GM21576 (cell line): ENCODE results near the gene LACC1.

Experiments used
- ATAC-seq: cut with Tn5 transposase; IDR thresholded peaks from one replicate; pipeline ENCODE4 v1.9.1; 2021; ENCODE audit warnings: mild to moderate bottlenecking, moderate library complexity; ENCODE audit not compliant: unreplicated experiment

Gene LACC1

DNA sequence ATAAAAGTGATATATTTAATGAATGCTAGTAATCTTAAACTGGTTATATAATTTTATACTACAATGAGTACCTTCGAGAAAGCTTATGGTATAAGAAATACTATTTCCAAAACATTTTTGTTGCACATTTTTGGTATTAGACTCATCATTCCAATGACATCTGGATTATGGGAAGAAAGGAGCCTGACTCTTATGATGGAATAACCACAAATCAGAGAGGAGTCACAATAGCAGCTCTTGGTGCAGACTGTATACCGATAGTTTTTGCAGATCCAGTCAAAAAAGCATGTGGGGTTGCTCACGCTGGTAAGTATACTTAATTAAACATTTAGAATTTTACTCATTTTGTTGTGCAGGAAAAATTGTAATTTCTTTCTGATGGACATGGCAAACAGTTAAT is 3.9 kb downstream of the LACC1 start:
- ATAC-seq: no peak

DNA sequence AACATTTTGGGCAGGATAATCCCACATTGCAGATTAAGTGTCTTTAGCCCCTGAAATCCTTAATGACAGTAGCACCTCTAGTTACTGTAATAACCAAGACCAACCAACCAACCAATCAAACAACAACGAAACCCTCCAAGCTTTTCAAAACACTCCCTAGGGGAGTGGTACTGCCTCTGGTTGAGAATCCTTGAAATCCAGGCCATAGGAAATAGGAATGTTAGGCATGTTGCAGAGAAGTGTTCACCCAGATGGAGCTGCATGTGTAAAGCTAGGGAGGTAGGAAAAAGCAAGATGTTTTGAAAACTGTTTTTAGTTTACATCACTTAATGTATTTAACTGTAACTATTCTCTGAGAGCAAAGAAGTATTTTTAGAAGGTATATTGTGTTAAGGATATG is 4.5 kb downstream of the LACC1 start:
- no peak for ATAC-seq

DNA sequence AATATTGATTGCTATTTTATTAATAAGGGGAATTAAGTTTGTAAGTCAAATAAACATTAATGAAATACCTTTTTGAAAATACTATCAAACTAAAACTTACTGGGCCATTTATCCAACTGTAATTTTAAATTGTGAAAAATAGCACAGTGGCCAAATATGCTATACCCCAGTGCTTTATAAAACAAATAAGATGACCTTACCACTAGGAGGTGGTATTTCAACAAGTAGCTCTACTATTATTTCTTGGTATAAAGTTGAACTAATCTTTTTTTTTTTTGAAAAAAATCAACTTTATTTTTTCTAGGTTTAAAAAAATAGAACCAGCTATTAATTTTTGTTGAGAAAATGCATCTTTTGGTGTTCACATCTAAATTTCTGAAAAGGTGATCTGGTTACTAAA is 14.7 kb downstream of the LACC1 start:
- no peak for ATAC-seq

DNA sequence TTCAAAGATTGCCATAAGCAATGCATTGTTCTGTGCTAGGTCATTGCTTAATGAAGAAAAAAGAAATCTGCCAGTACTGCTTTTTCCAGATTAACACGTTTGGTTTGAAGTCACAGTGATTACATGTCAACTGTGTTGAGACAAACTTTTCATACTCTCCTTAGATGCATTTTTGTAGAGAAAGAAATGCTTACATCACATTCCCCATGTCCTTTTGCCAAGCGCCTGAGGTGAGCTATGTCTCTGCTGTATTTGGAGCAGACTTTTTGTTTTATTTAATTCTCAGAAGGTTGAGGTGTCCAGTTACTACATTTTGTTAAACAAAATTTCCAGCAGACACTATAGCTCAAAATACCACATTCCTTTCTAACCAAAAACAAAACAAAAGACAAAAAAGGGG is 16.2 kb downstream of the LACC1 start:
- no peak for ATAC-seq

DNA sequence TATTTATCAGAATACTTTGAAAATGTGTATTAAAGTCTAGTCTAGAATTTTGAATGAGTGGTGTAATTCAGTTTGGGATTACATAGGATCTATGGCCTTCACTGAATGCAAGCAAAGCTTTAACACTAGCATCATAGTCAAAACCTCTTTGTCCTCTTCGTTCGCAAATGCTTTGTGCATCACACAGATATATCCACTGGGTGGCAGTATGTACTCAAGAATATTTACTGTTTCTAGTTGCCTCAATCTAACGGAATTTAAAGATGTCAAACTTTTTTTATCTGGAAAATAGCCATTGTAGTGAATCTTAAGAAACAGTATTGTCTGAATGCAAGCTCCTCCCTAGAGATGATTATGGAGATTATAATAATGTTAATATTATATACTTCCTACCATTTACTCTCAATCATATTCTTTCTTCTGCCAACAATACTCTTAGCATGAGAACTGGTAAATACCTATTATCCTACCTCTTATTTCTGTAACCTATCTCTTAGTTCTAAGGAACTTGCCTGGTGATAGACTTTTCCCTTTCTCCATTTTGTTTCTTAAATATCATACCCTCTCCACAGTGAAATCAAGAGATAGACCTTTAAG is 25.8 kb downstream of the LACC1 start:
- peak; percentile 59 for ATAC-seq

DNA sequence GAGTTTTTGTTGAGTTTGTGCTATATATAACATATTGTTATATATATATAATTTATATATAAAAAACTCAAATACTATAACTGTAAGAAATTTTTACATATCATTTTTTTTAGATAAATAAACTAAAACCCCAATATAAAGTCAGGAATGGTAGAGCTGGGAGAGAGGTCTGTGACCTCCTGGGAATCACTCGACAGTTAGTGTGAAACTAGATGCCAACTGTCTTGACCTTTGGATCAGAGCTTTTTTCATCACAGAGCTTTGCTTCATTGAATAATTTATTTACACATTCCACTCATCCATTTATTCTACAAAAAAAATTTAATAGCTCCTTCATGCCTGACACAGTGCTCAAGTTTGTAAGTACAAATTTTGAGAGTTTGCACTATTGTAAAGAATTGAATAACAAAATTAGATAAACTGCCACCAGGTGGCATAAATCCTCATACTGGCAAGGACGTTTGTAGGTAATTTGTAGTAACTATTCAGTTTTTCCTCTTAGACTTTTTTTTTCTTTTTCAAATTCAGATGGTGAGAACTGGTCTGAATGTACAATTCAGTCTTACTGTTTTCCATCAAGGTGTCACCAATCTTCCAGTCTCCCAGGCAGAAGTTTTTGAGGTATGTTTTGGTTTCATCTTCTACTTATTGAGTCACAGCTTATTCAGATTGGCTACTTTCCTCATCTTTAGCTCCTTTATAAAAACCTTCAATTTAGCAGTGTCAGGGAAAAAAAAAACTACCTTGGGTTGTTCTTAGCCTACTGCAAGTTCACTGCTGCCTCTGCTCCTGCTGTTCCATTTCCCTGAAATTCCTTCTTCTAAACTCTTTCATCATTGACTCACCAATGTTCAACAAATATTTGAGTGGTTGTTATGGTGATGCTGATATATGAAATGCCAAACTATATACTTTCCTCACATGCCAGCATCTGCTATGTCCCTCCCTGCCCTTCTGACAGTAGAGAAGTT is 28.7 kb downstream of the LACC1 start:
- no peak for ATAC-seq

DNA sequence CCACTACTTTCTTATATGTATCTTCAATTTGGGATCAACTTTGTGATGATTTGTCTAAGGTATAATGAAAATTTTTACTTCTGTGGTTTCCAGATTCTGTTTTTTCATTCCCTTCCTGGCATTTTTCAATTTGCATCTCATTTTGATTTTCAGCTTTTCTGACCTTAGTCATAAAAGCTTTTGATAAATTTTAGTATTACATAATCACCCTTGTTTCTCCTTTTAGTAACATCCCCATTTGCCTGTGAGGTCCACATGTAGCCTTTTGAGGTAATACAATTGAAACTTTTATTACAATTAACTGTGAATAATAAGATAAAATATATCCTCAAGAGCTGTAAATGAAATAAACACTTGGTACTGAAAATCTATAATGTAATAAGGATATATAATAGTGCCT is 31.2 kb downstream of the LACC1 start:
- ATAC-seq: no peak

DNA sequence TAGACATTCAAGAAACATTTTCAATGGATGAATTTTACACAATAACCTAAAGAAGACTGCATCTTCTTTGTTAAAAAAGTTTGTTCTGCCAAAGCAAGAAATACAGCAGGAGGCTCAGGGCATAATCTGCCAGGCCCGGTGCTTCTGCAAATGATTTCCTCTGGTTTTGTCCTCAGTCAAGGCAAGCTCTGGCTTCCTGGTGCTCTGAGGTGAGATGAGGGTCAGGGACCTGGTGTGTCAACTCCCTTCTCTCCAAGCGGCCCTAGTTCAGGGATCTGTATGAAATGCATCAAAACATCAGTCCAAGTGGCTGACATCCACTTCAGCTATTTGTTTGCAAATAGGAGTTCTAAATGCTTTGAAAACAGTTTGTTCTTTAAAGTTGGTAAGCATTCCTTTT is 31.6 kb downstream of the LACC1 start:
- no peak for ATAC-seq

DNA sequence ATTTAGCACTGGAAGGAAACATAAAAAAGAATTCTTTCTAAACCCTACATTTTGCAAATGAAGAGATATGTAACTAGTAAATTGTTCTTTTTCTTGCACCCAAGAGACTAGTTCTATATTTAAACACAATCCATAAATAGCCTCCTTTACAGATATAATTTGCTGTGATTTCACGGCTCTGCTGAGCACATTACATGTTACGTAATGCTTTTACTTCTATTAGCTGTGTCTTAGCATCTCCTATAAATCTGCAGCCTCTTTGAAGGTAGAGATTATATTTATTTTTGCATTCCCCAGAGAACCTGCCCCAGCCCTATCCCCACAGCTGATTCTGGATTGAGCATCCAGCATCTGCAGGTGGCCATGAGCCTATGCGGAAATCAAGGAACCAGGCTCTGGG is 32.2 kb downstream of the LACC1 start:
- no peak for ATAC-seq

DNA sequence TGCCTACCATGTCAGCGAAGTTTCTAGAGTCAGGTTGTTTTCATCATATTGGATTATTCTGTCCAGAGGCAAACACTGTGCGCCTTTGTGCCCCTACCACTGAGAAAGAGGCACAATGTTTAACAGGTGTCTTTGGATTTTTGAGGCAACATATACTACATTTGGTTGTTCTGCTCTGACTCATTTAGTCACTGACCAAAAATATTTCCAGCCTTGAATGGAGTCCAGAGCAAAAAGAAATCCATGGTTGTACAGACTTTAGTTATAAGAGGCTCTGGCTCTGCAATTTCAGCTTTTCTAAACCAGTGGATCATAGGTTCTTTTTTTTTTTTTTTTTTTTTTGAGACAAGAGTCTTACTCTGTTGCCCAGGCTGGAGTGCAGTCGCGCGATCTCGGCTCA is 35.7 kb downstream of the LACC1 start:
- ATAC-seq: no peak

DNA sequence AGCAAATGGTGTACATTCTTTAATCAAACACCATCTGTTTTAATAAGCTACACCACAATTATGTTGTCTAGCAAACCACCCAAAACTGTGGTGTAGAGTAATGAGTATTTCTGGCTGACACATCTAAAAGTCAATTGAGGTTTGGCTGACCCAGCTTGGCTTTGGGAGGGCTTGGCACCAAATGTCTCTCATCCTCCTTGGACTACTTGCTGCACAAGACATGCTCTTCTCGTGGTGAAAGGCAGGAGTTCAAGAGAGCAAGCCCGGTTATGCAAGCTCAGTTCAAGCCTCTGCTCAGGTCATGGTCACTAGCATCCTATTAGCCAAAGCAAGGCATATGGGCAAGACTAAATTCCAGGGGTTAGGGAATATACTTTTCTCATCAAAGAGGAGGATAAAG is 37.1 kb downstream of the LACC1 start:
- ATAC-seq: no peak

DNA sequence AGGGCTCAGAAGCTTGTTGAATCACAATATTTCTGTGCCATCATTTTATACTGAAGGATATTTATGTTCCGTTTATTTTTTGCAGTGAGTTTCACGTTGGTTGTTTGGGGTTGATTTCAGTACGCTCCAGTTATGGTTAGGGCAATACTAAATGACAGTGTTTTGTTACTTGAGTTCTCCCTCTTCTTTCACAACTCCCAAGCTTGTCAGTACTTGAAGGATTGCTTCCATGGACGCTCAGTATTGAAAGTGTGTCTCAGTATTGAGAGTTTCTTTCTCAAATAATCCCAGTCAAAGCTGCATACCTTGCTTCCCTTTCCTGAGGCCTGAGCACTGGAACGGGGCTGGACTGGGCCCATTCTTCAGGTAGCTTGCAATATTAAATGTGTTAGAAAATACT is 38.9 kb downstream of the LACC1 start:
- ATAC-seq: no peak

DNA sequence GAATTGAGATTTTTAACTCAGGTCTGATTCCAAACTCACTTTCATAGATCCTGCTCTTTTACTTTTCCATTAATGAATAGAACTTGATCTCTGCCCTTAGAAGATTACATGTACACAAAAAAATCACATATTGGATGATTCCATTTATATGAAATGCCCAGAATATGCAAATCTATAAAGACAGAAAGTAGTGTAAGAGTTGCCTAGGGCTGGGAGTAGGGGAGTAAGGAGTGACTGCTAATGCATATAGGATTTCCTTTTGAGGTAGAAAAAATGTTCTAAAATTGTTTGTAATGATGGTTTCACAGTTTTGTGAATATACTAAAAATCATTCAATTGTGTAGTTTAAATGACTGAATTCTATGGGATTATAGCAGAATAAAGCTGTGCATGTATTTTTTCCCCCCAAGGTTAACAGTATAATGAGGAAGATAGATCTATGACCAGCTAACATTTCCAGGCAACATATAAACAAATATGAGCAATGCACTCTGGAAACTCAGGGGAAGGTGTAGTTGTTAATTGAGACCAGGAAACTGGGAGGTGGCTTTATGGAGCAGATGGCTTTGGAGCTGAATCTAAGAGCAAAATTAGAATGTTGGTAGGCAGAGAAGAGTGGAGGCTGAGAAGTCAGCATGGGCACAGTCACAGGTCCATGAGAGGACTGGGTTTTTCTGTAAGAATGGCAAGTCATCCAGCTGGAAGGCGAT is 41.4 kb downstream of the LACC1 start:
- no peak for ATAC-seq

DNA sequence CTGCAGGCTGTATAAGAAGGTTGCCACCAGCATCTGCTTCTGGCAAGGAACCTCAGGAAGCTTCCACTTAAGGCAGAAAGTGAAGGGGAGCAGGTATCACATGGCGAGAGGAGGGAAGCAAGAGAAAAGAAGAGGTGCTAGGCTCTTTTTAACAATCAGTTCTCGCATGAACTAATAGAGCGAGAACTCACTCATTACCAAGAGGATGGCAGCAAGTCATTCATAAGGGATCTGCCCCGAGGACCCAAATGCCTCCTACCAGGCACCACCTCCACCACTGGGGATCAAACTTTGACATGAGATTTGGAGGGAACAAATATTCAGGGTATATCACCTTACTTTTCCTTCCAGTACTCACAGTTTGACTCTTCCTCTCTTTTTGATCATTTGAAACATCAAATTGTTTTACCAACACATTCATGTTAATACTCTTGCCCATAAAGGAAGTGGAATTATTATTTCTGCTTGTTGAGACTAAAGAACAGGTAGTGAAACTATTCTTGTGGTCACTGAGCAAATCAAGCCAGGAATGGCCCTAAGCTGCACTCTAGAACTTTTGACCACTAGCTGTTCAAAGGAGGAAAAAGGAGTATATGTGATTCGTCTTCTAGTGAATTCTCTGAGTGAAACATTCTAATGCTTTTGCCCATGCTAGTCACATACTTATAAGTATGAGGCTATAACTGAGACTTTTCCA is 45.0 kb downstream of the LACC1 start:
- peak; percentile 68 for ATAC-seq

DNA sequence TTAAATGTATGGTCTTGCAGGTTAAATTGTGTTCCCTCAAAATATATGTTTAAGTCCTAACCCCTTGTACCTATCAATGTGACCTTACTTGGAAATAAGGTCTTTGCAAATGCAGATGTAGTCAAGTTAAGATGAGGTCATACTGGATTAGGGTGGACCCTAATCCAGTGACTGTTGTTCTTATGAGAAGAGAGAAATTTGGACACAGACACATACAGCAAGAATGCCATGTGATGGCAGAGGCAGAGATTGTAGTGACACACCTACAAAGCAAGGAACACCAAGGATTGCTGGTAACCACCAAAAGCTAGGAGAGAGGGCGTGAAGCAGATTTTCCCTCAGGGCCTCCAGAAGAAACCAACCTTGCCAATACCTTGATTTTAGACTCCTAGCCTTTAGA is 50.2 kb downstream of the LACC1 start:
- no peak for ATAC-seq

DNA sequence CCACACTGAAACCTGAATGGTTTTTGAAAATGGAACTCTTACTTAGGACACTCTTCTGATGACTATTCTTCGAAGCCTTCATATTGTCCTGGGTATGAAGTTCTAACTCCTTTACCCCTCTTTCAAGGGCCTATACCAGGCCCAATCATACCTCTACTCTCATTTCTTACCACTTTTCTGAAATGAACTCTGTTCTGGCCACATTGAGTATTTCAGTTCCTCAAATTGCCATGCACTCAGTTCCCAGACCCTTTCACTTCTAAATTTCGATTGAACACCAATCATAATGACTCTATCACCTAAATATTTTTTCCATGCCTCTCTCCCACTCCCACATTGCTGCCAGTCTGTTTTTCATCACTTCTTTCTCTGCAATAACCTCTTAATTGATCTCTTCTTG is 53.7 kb downstream of the LACC1 start:
- ATAC-seq: peak; percentile 100

DNA sequence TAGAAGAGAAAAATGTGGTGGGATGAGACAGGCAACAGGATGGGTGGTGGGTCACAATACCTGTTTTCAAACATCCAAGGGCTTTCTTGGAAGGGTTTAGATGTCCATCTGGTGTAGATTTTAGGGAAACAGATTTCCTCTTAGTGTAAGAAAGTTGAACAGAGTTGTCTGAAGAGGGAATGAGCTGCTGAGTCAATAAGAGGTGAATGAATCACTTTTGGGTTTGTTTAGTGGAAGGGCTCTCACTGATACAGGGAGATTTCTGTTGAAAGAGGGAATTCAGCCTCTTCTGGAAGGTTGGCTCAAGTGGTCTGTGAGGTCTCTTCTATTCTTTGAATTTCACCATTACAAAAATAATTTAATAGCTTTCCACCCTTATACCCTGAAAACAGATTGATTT is 54.6 kb downstream of the LACC1 start:
- ATAC-seq: no peak

DNA sequence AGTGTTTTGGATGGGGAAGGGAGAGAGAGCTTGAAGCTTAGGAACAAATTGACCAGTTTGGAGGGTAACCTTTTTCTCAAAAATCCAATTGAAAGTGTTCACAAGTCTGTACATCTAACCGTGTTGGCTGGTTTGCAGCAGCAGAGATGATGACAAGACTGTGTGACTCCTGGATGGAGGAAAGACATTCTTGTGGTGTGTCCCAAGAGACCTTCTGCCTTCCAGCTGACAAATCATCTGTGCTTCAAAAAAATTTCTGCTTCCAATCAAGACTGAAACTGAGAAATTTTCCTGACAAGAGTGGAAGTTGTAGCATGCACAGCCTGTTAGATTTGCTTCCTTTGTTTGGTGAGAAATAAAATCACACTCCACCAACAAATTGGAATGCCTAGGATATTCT is 56.2 kb downstream of the LACC1 start:
- no peak for ATAC-seq

DNA sequence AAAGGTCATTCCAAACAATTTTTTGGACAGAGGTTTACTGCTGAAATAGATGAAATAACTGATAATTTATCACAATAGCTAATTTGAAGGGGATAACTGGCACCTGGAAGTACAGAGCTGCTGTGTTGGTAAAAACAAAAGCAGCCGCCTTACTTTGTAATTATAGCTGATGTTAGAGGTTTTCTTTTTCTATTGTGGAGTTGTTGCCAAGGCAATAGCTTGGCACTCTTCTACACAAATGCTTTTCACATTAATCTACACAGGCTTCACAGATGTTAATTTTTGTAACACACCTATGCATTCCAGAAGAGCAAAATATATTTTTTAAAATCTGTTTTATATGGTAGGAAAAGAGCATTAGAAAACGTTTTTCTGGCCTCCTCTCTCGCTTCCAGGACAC is 56.9 kb downstream of the LACC1 start:
- ATAC-seq: no peak

DNA sequence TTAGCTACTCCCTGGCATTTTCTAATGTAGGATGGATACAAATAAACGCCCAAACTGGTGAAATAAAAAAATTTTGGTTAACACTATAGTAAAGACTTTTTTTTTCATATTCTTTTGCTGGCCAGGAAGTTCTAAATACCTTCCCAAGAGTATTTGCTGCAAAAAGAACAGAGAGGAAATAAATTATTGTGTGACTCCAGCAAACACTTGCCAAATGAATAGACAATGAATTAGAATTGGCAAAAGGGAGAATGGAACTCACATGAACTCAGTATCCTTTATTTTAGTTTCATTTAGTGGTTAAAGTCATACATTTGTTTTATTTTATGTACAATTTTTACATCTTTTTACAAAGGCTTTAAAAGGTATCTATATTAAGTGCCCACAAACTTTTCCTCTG is 58.1 kb downstream of the LACC1 start:
- no peak for ATAC-seq

DNA sequence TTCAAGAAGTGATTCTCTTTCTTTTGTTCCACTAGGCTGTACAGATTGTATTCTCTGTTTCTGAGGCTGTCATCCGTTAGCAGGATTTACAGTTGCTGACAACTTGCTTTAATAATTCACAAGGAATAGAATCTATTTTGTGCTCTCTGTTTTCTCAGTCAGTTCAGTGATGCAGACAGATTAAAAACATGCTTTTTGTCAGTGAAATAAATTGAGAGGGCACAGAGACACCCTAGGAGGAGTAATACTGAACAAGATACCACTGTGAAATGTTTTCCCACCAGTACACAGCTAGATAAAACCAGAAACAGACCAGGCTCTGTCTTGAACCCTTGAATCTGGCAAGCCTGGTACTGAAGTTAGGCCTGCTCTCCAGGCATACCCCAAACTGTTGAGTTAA is 58.7 kb downstream of the LACC1 start:
- ATAC-seq: no peak
